Epidermal melanocyte (primary cell): Measurements from ENCODE around the gene SYNGR1.
"Not testable (repeated sequence)": the region's sequence is repeated elsewhere in the genome, so short reads cannot be mapped to it uniquely, and the experiment has no call there.

Experiments
- DNase-seq: peaks from one replicate; pipeline ENCODE4 v3.0.0; 2011; ENCODE audit warnings: low spot score; ENCODE audit not compliant: insufficient read length

The SYNGR1 gene

DNA sequence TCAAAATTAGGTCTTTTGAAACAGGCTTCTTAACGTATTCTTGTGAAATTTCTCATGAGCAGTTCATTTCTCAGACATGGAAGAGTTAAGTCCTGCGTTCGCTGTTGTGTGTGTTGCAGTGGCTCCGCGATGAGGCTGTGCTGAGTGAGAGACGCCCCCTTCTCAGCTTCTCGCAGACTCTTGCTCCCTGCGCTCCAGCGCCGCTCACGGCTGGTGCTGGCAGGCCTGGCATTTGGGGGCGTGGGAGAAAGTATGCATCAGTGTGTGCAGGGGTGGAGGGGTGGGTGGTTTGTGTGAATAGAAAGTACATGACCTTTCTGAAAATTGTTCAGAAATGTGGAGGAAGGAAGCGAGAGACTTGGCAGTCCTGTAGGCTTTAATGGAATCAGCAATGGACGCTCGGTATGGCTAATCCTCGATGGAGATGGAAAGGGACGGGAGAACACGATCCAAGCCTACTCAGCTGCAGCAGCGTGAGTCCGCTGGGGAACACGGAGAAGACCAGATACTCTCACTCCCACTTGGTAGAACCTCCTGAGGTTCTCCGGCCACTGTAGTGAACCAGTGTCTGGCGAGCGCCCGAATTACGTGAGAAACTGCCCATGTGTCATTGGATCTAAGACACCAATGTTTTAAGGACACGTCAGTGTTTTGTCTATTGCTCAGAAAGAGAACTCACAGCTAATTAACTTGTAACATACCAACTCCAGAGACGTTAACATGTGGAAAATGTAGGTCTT, 55.7 kb downstream of the SYNGR1 start:
- no peak for DNase-seq

DNA sequence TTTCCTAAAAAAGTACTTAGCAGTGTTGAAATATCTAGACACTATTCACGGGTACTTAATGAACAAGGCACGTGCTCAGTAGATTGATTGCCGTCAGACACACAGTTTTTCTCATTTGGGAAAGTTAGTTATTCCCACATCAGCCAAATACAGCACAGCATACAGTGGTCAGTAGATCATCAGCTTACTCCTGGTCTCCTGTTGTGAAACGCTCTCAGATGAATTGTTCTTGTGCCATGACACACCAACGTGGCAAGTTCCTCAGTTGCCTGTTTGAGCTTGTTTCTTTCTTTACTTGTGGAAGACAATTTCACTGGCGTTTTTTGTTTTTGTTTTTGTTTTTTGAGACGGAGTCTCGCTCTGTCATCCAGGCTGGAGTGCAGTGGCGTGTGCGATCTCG, 58.4 kb downstream of the SYNGR1 start:
- no peak for DNase-seq

DNA sequence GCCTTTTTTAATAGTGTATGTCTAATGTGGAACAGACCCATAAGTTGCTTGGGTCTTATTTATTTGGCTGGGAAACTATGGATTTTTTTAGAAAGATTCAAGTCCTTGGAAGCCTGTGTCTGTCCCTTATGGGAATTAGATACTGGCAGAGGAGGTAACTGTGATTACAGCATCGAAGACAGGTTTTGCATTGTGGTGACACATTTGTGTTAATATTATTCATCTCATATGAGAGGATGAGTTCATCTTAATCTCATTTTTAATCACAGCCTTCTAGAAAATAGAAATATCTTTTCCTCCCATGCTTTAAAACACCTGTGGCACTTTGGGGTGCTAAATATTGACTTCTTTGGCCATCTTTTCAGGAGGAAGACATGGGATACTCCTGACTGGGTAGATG, 59.0 kb downstream of the SYNGR1 start:
- DNase-seq, result no peak

DNA sequence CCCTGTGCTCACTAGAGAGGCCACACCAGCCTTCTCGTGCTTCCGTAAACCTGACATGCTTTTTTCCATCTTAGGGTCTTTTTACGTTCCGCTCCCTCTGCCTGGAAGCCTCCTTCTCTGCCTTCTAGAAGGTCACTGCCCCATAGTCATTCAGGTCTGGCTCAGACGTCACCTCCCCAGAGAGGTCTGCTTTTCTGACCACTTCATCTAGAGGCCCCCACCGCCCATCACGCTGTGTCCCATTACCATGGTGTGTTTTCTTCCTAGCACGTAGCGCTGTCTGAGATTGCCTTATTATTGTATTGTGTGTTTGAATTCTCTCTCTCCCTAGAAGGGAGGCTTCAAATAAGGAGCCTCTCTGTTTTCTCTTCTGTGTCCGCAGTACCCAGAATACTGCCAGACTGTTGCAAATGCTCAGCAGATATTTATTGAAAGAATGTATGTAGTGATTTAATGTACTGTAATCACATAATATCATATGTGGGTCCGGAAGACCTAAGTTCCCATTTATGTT, 59.8 kb downstream of the SYNGR1 start:
- no peak for DNase-seq

DNA sequence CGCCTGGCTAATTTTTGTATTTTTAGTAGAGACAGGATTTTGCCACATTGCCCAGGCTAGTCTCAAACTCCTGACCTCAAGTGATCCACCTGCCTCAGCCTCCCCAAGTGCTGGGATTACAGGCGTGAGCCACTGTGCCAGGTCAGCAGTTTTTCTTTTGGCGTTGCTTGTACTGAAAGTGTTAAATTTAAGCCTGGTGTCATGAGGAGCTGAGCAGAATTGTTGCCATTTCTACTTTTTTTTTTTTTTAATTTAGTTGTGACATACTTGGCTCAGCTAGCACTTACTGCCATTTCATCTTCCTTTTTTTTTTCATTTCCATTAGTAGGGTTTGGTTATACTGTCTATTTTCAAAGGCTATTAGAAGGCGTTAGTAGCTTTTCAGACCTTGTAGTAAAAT, 60.5 kb downstream of the SYNGR1 start:
- DNase-seq, result no peak

DNA sequence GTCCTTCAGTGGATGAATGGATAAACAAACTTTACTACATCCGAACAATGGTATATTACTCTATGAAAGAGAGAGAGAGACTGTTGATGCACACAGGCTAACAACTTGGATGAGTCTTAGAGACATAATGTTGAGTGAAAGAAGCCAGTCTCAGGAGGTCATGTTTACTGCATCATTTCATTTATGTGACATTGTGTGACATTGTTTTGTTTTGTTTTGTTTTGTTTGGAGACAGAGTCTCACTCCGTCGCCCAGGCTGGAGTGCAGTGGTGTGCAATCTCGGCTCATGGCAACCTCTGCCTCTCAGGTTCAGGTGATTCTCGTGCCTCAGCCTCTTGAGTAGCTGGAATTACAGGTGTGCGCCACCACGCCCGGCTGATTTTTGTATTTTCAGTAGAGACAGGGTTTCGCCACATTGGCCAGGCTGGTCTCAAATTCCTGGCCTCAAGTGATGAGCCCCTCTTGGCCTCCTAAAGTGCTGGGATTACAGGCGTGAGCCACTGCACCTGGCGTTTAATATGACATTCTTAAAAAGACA, 62.1 kb downstream of the SYNGR1 start:
- not testable (repeated sequence) for DNase-seq

DNA sequence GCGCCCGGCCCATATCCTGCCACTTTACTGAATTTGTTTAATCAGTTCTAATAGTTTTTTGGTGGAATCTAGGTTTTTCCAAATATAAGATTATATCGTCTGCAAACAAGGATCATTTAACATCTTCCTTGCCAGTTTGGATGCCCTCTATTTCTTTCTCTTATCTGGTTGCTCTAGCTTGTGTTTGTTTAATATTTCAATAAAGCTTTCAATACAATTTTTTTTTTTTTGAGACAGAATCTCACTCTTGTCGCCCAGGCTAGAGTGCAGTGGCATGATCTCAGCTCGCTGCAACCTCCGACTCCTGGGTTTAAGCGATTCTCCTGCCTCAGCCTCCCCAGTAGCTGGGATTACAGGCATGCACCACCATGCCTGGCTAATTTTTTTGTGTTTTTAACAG, 63.4 kb downstream of the SYNGR1 start:
- DNase-seq, result not testable (repeated sequence)

DNA sequence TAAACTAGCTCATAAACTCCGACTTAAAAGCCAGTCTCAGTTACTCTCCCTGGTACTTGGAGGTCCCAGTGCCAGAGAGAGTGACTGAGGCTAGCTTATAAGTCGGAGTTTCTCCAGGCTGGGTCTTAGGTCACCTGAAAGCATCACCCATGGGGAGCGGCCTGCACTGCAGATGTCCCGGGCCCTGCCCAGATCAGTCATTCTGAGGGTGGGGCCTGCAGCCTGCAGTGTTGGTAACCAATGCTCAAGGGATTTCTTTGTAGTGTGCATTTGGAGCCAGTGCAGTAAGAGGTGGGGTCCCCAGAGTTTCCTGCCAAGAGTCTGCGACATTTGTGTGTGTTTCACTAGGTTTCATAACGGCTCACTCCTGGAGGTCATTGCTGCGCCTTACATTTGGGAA, 64.6 kb downstream of the SYNGR1 start:
- no peak for DNase-seq

DNA sequence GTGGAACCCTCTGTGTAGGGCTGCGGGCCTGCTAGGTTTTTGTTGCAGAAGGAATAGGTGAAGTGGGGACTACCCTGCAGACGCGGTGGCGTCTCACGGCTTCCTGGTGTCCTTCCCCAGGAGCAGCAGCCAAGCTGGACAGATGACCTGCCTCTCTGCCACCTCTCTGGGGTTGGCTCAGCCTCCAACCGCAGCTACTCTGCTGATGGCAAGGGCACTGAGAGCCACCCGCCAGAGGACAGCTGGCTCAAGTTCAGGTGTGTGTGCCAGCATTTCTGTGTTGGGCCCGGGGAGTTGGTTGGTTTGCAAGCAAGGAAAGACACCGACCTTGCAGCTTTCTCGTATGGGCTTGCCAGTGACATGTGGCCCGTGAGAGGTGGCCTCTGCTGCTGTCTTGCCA, 65.1 kb downstream of the SYNGR1 start:
- no peak for DNase-seq

DNA sequence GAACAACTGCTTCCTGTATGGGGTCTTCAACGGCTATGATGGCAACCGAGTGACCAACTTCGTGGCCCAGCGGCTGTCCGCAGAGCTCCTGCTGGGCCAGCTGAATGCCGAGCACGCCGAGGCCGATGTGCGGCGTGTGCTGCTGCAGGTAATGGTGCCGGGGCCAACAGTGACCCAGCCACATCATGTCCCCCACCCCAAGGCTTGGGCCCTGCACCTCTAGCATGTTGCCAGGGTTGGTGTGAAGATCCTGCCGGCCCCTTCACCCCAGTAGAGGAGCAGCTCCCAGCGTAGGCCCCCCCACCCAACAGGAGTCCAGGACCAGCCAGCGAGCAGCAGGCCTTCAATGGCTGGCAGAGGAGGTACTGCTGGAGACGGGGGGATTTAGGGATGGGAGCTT, 65.7 kb downstream of the SYNGR1 start:
- no peak for DNase-seq

DNA sequence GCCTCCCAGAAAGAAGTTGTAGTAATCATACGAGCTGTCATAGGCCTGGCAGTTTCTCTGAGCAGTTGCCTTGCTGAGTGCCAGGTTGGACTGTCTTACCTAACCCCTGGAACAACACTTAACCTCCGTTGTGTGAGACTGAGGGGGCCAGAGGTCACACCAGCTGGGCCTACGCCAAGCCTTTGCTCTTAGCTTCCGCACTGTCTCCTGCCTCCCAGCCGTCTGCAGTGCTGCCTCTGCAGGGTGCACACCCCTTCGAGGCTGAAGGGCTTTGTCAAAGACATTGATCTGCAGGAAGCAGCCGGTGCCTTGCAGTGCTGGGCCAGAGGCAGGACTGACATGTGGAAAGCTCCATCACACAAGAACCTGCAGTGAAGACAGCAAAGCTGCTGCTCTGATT, 66.5 kb downstream of the SYNGR1 start:
- DNase-seq, result no peak

DNA sequence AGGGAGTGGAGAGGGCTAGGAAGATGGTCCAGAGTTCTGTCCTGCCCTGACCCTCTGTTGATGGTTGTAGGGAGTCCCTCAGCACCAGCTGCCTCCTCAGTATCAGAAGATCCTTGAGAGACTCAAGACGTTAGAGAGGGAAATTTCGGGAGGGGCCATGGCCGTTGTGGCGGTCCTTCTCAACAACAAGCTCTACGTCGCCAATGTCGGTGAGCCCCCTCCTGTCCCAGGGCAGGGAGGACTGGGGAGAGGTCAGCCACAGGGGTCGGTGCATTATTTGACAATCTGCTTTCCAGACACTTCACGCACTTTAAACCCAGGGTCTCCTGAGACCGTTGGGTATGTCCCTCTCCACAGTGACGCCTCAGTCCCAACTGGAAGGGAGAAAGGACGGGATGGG, 67.8 kb downstream of the SYNGR1 start:
- DNase-seq, result no peak

DNA sequence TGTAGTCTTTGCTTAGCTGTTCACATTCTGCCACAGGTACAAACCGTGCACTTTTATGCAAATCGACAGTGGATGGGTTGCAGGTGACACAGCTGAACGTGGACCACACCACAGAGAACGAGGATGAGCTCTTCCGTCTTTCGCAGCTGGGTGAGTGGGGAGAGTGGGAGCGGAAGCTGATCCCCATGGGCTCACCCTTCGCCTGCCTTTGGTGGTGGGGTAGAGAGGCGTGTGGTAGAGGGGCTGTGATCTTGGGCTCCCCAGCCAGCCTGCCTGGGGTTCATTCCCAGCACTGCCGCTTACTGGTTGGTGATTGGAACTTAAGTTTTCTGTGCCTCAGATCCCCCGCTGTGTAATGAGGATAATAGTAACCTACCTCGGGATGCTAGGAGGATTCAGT, 68.9 kb downstream of the SYNGR1 start:
- DNase-seq, result no peak

DNA sequence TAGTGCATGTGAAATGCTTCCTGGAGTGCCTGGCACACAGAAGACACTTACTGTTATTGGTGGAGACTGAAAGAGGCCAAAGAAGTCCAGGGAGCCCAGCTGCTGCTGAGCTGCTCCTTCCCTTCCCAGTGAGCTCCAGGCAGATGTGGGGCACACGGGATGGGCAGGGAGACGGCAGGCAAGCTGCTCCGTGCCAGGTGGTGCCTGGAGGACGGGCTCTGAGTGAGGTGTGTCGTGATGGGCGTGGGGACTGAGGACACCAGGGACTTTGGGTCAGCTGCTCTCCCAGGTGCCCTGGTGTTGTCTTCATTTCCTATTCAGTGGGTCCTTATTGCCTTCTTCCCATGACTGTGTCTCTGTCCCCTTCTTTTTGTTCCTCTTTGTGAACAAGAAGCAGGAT, 69.3 kb downstream of the SYNGR1 start:
- DNase-seq, result no peak

DNA sequence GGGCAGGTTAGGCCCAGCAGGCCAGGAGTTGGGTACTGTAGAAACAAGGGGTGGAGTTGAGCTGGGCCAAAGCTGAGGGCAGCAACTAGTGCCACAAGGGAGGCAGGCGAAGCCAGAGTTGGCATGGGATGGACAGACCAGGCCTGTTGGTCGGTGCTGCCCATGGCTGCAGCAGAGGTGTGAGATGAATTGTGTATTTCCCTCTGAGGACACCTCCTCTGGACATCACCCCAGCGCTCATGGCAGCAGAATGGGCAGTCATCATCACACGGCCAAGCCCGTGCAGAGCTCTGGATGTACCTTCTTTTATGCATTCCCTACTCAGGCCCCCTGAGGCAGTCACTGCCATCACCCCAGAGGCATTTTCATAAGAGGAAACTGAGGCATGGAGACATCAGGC, 70.1 kb downstream of the SYNGR1 start:
- DNase-seq, result no peak

DNA sequence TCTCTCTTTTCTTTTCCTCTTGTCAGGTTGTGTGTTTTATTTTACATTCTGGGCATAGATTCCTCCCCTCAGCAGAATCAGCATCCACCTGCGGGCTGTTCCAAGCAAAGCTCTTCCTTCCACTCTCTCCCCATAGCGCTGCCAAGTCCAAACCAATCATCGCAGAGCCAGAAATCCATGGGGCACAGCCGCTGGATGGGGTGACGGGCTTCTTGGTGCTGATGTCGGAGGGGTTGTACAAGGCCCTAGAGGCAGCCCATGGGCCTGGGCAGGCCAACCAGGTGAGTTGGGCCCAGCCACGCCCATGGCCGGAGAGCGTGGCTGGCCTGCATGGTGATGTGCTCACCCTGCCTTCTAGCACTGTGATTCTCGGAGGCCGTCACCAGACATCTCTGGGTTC, 71.9 kb downstream of the SYNGR1 start:
- no peak for DNase-seq

DNA sequence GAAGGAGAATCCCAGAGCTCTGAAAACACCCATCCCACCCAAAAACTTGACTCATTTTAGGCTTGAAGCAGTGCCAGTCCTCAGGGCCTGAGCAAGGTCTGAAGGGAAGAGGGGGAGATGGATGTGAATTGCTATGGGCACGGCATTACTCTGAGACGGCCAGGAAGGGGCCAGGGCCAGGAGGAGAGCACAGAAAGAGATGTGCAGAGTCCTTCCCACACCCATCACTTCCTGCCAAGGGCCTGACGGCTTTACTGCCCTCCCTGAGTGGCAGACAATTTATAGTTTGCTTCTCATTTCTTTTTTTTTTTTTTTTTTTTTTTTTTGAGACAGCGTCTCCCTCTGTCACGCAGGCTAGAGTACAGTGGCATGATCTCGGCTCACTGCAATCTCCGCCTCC, 72.3 kb downstream of the SYNGR1 start:
- no peak for DNase-seq

DNA sequence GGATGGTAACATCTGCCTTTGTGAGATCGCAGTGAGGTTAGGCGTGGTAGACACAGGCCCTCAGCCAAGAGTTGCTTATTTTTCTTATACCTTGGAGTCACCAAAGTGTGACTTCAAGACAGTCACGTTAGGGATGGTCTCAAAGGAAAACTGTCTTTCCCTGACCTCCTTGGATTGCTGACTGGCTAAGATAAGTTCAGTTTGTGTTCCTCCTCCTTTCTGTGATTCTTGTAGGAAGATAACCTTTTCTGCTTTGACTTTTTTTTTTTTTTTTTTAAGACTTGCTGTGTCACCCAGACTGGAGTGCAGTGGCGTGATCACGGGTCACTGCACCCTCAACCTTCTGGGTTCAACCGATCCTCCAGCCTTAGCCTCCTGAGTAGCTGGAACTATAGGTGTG, 72.9 kb downstream of the SYNGR1 start:
- no peak for DNase-seq

DNA sequence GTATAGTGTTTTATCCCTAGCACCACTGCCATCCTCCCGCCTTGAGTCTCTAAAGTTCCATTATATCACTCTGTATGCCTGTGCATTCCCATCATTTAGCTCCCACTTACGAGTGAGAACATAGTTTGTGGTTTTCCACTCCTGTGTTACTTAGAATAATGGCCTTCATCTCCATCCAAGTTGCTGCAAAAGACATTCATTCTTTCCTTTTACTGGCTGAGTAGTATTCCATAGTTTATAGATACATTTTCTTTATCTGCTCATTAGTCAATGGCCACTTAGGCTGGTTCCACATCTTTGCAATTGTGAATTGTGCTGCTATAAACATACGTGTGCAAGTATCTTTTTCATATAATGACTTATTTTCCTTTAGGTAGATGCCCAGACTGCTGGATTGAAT, 74.2 kb downstream of the SYNGR1 start:
- no peak for DNase-seq

DNA sequence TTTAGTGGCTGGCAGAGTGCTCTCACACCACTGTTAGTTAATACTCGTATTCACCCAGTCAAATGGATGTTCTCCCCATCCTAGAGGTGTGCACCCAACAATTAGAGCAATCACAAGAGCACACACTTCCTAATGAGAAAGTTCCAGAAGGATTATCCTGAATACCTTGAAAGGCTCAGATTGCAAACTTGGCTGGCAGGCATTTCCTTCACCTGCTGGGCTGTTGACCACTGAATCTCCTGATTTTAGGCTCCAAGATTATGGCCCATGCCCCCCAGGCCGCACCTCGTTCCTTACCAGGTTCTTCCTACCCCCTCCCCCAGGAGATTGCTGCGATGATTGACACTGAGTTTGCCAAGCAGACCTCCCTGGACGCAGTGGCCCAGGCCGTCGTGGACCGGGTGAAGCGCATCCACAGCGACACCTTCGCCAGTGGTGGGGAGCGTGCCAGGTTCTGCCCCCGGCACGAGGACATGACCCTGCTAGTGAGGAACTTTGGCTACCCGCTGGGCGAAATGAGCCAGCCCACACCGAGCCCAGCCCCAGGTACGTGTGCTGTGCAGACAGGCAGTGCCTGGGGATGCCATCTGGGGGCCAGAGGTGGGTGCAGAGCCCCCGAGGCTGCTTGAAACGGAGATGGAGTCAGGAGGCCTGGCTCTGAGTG, 76.7 kb downstream of the SYNGR1 start:
- DNase-seq, result no peak

DNA sequence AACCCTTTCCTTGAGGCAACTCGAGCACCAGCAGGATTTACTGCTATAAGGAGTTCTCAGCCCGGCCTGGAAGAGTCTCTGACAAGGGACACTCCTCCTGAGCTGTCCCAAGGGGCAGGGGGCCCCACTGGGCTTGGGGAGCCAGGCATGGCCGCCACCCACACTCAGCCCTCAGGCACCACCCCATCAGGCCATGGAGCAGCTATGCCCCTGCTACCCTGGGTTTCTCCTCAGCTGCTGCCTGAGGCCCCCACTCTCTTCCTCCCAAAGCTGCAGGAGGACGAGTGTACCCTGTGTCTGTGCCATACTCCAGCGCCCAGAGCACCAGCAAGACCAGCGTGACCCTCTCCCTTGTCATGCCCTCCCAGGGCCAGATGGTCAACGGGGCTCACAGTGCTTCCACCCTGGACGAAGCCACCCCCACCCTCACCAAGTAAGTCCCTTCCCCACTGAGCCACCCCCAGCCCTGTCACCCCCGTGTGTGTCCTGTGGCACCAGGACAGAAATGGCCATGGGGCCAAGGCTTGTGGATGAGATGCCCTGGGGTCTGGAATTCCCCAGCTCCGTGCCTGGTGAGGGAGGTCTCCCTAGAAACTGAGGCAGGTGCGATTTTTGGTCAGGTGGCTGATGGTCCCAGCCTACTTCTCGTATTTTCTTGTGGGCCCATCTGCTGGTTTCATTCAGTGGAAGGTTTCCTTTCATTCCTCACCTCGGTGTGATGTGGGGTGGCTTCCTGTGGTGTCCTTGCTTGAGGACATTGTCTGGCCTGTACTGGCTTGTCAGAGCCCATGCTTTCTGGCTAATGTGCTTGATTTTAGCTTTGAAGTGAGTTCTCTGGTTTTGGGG, 78.2 kb downstream of the SYNGR1 start:
- no peak for DNase-seq

DNA sequence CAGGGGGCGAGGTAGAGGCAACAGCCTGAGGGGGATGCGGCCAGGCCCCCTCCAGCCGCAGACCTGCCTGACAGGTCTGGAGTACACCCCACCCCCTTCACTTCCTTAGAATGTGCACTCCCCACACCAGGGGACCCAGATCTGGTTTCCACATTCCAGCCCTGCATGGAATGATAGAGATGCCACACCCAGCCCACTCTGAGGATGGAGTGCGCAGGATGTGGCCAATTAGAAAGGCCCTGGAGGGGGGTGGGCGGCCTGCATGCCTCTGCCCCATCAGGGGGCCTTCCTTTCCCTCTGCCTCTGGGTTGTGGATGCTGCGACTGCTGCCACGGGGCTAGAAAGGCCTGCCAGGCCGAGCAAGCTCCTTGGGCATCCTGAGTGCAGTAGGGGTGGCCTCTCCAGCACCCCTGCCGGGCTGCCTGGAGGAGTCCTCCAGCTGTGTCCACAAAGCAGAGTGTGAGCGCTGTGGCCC, 78.8 kb downstream of the SYNGR1 start:
- DNase-seq, result no peak
